ENCODE results near the gene ENTPD2. TPM values are rescaled to one million over a fixed set of nuclear protein-coding genes. Genes with fewer than 3 reads are reported as not detected.

ENTPD2 gene
- total RNA-seq, 1 experiment from 2014 or later: 4.0 TPM

- no peak overlapping the region for H4K5ac ChIP-seq (ENCODE audit: insufficient read length, low read depth, low read length)
- H2AFZ ChIP-seq (ENCODE audit: low read length): no peak overlapping the region
- Mint-ChIP-seq H3K27ac (no peak overlapping the region; a peak in 1 of 7 replicates), H3K36me3 (ENCODE audit: insufficient read depth in 1 of 3, low read depth in 3 of 3) (peaks cover 11 to 31% (median 23%) of the 10 kb centered on the region in 3 experiments), H3K4me1 (no peaks in the 10 kb centered on the region), H3K27me3 (ENCODE audit: low read depth) (no peaks in the 10 kb centered on the region; the same call in 1 of the 2 replicates), H3K4me3 (no peak overlapping the region), H3K9me3 (peaks cover 3 to 7% of the 10 kb centered on the region in 2 experiments; a peak in 4 of 5 replicates)
- no peak overlapping the region for H3T11ph ChIP-seq (ENCODE audit: low read length)
- H3K27me3 ChIP-seq (ENCODE audit: insufficient read depth, low read length): no peaks in the 10 kb centered on the region
- TF ChIP-seq CTCF (conservative IDR thresholded peaks at IDR 0.05): no peak
- H2BK5ac ChIP-seq (ENCODE audit: insufficient read length, low read length): no peak overlapping the region
- H3K18ac ChIP-seq (ENCODE audit: insufficient read length, low read depth, low read length): no peak overlapping the region
- no CpG with 5 or more reads among the region's 14 CpGs for WGBS (ENCODE audit: extremely low coverage, insufficient read length, low lambda C conversion rate)
- H2BK20ac ChIP-seq (ENCODE audit: low read depth, low read length, poor library complexity, severe bottlenecking): no peak overlapping the region
- H3K23ac ChIP-seq (ENCODE audit: insufficient read length, low read depth, low read length): no peak overlapping the region
- peaks cover 16% of the 10 kb centered on the region for H3K9me3 ChIP-seq (ENCODE audit: control insufficient read depth, low read depth, low read length)
- no peaks in the 10 kb centered on the region for H3K79me1 ChIP-seq (ENCODE audit: insufficient read depth, low read depth, low read length, poor library complexity, severe bottlenecking)
- H2BK15ac ChIP-seq (ENCODE audit: low read depth, low read length): no peak overlapping the region
- no peaks in the 10 kb centered on the region for H3K23me2 ChIP-seq (ENCODE audit: insufficient read length, low read depth, low read length, poor library complexity, severe bottlenecking)
- H3K14ac ChIP-seq (ENCODE audit: insufficient read depth, low read length): no peak overlapping the region
- no peaks in the 10 kb centered on the region for H4K20me1 ChIP-seq (ENCODE audit: control insufficient read depth, insufficient read depth, insufficient read length)
- H3K56ac ChIP-seq (ENCODE audit: insufficient read length, low read depth, low read length): no peak overlapping the region
- no peak overlapping the region for H3K9ac ChIP-seq (ENCODE audit: extremely low read depth, insufficient read length, low read length)
- H2BK120ac ChIP-seq (ENCODE audit: low read depth, low read length, poor library complexity, severe bottlenecking): no peak overlapping the region
- DNase-seq: no peak
- H3K27ac ChIP-seq (ENCODE audit: insufficient read length, low read depth, low read length): no peak overlapping the region
- no peak overlapping the region for H2BK12ac ChIP-seq (ENCODE audit: insufficient read length, low read depth, low read length)
- H2AK5ac ChIP-seq (ENCODE audit: insufficient read length, low read length): no peak overlapping the region
- H3K4me2 ChIP-seq (ENCODE audit: insufficient read depth, insufficient read length, low read length): no peak overlapping the region
- no peak overlapping the region for H4K8ac ChIP-seq (replicated peaks; ENCODE audit: insufficient read length, low read depth, low read length)
- H3K79me2 ChIP-seq (ENCODE audit: insufficient read depth, low read length): no peaks in the 10 kb centered on the region
- no peak overlapping the region for H4K91ac ChIP-seq (ENCODE audit: insufficient read length, low read depth, low read length)
- no peaks in the 10 kb centered on the region for H3K4me1 ChIP-seq (ENCODE audit: insufficient read depth, low read length)
- H3K4ac ChIP-seq (ENCODE audit: low read depth, low read length): no peak overlapping the region
These were observed 45.4 kb upstream of the ENTPD2 start for GRCh38 chr9:137099231-137099630.

Measured in H9 (cell line).